SH-SY5Y (cell line): ENCODE data around the gene SPATS2.

Experiments
- GATA2 ChIP-seq: IDR thresholded peaks from 2 replicates; pipeline ENCODE4 v1.6.1; 2011; ENCODE audit warnings: mild to moderate bottlenecking, low read depth, low read length
- GATA3 ChIP-seq: IDR thresholded peaks from 2 replicates; pipeline ENCODE4 v1.6.1; 2011; ENCODE audit warnings: low read depth, mild to moderate bottlenecking, low read length, moderate library complexity

- no peak for TF ChIP-seq GATA3
- TF ChIP-seq GATA2, result no peak
These were observed 190.1 kb downstream of the SPATS2 start for GRCh38 chr12:49557187-49557916.
